ENCODE measurements around the gene NDUFAF8. TPM values are rescaled to one million over a fixed set of nuclear protein-coding genes. Genes with fewer than 3 reads are reported as not detected.
A peak's percentile ranks its signal among the peaks of the same experiment; 100 is the strongest.

The NDUFAF8 gene
- total RNA-seq, 1 donor from 2014 or later, result 73.6 TPM

DNA sequence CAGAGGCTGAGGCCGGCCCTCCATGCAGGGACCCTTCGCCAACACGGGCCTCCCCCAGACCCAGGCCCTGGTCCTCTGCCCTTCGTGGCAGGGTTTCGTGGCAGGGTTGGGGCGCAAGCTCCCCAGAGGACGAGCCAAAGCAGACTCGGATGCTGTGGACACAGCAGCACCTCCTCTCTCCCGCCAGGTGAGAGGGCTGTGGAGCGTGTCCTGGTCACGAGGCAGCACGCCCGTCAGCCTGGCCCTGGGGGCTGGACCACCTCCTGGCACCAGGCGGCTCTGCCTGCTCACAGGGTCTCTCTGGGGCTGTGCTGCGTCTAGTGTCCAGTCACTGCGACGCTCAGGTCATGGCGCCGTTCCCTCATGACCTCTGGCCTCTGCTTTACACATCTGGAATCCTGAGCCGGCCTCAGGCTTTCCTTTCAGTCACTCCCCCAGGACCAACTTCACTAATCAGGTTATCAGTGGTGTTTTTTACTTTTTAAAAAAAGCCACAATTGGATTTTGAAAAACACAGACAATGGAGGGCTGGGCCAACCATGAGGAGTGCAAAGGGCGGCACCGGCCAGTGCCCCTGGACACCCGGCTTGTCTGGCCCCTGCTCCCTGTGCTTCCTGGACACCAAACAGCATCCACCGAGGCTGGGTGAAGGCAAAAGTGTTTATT, 5.4 kb downstream of the NDUFAF8 start:
- Mint-ChIP-seq H3K36me3 (ENCODE audit: low read depth) (peaks cover 31% of the 10 kb centered on the region), H3K4me3 (no peak overlapping the region), H3K9me3 (no peaks in the 10 kb centered on the region), H3K4me1 (peaks cover 11% of the 10 kb centered on the region), H3K27me3 (no peaks in the 10 kb centered on the region), H3K27ac (peak overlapping the region; percentile 45)
- no peak for DNase-seq
- intact Hi-C loops (cut with micrococcal nuclease), result loop anchor here (5.0 to 10.0 kb wide), 2 partner anchors 142 to 220 kb away; no protein-coding TSS in a partner anchor

GRCh38 chr17:81245024-81245664, 6.0 kb downstream of the NDUFAF8 start:
- DNase-seq, result no peak
- Mint-ChIP-seq H3K9me3 (no peaks in the 10 kb centered on the region), H3K4me1 (peaks cover 10% of the 10 kb centered on the region), H3K27ac (peak overlapping the region; percentile 45), H3K36me3 (ENCODE audit: low read depth) (peaks cover 29% of the 10 kb centered on the region), H3K27me3 (no peaks in the 10 kb centered on the region), H3K4me3 (no peak overlapping the region)
- intact Hi-C loops (cut with micrococcal nuclease), result loop anchor here (10.0 kb wide), 1 partner anchor 220 kb away; no protein-coding TSS in a partner anchor

- Mint-ChIP-seq H3K36me3 (ENCODE audit: low read depth) (peaks cover 24% of the 10 kb centered on the region), H3K4me1 (peaks cover 6% of the 10 kb centered on the region), H3K27me3 (no peaks in the 10 kb centered on the region), H3K27ac (no peak overlapping the region), H3K4me3 (no peak overlapping the region), H3K9me3 (no peaks in the 10 kb centered on the region)
- intact Hi-C loops (cut with micrococcal nuclease), result loop anchor here (10.0 kb wide), 1 partner anchor 221 kb away; no protein-coding TSS in a partner anchor
- no peak for DNase-seq
Measured at GRCh38 chr17:81245665-81246342, 6.7 kb downstream of the NDUFAF8 start.

GRCh38 chr17:81246343-81246670, 7.2 kb downstream of the NDUFAF8 start:
- Mint-ChIP-seq H3K9me3 (no peaks in the 10 kb centered on the region), H3K27ac (no peak overlapping the region), H3K4me3 (no peak overlapping the region), H3K36me3 (ENCODE audit: low read depth) (peaks cover 19% of the 10 kb centered on the region), H3K27me3 (no peaks in the 10 kb centered on the region), H3K4me1 (peaks cover 3% of the 10 kb centered on the region)
- intact Hi-C loops (cut with micrococcal nuclease), result loop anchor here (10.0 kb wide), 1 partner anchor 222 kb away; no protein-coding TSS in a partner anchor
- no peak for DNase-seq

DNA sequence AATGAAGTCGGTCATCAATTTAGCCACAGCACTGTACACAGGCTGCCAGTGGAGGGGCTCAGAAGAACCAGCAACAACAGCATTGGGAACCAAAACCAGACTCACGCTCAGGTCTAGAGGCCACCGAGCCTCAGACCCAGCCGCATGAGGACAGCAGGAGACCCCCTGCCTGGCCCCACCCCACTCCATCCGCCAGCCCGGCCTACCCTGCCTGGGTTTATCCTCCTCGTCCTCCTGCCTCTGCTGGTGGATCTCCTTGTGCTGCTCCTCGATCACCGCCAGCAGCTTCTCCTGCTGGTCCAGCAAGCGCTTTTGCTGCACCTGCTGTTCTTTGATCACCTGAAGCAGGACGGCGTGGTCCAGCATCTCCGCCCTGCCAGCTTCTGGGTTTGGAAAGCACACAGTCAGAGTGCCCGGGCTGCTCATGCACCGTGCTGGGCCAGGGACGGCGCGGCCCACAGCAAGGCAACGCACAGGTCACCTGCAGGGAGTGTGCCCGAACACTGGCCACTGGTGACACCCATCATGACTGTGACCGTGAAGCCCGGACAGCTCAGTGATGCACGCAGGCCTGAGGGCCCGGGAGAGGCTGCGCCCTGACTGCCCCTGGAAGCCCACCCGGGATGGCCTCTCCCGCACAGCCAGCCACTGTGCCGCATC, 7.7 kb downstream of the NDUFAF8 start:
- H3K9me3 Mint-ChIP-seq, result no peaks in the 10 kb centered on the region
- H3K4me1 Mint-ChIP-seq, result peaks cover 3% of the 10 kb centered on the region
- H3K36me3 Mint-ChIP-seq (ENCODE audit: low read depth), result peaks cover 15% of the 10 kb centered on the region
- no peak for DNase-seq
- H3K27ac Mint-ChIP-seq, result no peak overlapping the region
- no peaks in the 10 kb centered on the region for H3K27me3 Mint-ChIP-seq
- intact Hi-C loops (cut with micrococcal nuclease), result loop anchor here (10.0 kb wide), 1 partner anchor 222 kb away; no protein-coding TSS in a partner anchor
- H3K4me3 Mint-ChIP-seq, result no peak overlapping the region

DNA sequence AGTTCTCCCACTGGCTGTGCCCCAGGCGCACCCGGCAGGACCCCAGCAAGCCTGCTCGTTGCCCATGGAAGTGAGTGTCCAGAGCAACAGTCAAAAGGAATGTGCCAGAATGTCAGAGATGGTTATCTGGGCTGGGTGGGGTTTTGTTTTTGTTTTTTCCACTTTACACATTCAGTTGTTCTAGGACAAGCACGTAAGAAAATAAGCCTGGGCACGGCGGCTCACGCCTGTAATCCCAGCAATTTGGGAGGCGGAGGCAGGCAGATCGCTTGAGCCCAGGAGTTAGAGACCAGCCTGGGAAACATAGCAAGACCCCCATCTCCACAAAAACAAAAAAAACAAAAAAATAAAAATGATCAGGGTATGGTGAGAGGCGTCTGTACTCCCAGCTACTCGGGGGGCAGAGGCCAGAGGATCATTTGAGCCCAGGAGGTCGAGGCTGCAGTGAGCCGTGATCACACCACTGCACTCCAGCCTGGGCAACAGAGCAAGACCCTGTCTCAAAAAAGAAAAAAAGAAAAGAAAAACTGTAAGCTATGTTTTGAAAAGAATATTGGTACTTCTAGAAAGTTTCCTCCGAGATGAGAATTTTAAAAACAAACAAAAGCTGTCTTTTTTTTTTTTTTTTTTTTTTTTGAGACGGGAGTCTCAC, 8.3 kb downstream of the NDUFAF8 start:
- Mint-ChIP-seq H3K9me3 (no peaks in the 10 kb centered on the region), H3K4me3 (no peak overlapping the region), H3K27ac (no peak overlapping the region), H3K4me1 (no peaks in the 10 kb centered on the region), H3K36me3 (ENCODE audit: low read depth) (peaks cover 13% of the 10 kb centered on the region), H3K27me3 (no peaks in the 10 kb centered on the region)
- intact Hi-C loops (cut with micrococcal nuclease), result loop anchor here (10.0 kb wide), 1 partner anchor 223 kb away; no protein-coding TSS in a partner anchor
- no peak for DNase-seq

- H3K36me3 Mint-ChIP-seq (ENCODE audit: low read depth), result peaks cover 22% of the 10 kb centered on the region
- no peaks in the 10 kb centered on the region for H3K9me3 Mint-ChIP-seq
- H3K4me1 Mint-ChIP-seq, result peaks cover 6% of the 10 kb centered on the region
- intact Hi-C loops (cut with micrococcal nuclease), result loop anchor here (10.0 kb wide), 1 partner anchor 224 kb away; no protein-coding TSS in a partner anchor
- H3K27me3 Mint-ChIP-seq, result no peaks in the 10 kb centered on the region
- H3K4me3 Mint-ChIP-seq, result no peak overlapping the region
- DNase-seq, result no peak
- no peak overlapping the region for H3K27ac Mint-ChIP-seq
Measured at GRCh38 chr17:81248649-81249048, 9.5 kb downstream of the NDUFAF8 start.

DNA sequence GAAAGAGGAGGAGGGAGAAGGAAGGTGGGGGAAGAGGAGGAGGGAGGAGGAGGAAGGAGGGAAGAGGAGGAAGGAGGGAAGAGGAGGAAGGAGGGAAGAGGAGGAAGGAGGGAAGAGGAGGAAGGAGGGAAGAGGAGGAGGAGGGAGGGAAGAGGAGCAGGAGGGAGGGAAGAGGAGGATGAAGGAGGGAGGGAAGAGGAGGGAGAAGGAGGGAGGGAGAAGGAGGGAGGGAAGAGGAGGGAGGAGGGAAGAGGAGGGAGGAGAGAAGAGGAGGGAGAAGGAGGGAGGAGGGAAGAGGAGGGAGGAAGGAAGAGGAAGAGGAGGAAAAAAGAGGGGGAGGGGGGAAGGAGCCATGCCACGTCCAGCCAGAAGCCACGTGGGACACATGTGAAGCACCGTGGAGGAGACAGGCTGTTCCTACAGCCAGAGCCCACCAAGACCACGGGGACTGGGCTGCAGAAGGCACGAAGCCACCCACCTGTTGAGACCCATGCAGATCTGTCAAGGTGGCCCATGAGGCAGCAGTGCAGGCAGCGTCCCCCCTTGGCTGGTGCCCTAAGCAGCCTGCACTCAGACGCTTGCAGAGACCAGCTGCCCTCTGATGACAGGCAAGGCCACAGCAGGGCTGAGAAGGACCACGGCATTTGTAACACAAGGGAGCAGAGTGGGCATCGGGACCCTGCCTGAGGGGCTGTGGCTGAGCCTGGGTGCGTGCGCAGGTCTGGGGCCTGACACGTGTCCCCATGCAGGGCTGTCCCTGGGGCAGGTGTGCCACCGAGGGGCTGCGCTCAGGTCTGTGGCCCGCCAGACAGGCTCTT, 10.3 kb downstream of the NDUFAF8 start:
- Mint-ChIP-seq H3K4me3 (no peak overlapping the region), H3K9me3 (no peaks in the 10 kb centered on the region), H3K27me3 (no peaks in the 10 kb centered on the region), H3K4me1 (peaks cover 10% of the 10 kb centered on the region), H3K27ac (no peak overlapping the region), H3K36me3 (ENCODE audit: low read depth) (peaks cover 23% of the 10 kb centered on the region)
- DNase-seq, result no peak
- intact Hi-C loops (cut with micrococcal nuclease), result loop anchor here (5.0 to 10.0 kb wide), 4 partner anchors 75 to 303 kb away; partner anchors contain the start of gene FAAP100

DNA sequence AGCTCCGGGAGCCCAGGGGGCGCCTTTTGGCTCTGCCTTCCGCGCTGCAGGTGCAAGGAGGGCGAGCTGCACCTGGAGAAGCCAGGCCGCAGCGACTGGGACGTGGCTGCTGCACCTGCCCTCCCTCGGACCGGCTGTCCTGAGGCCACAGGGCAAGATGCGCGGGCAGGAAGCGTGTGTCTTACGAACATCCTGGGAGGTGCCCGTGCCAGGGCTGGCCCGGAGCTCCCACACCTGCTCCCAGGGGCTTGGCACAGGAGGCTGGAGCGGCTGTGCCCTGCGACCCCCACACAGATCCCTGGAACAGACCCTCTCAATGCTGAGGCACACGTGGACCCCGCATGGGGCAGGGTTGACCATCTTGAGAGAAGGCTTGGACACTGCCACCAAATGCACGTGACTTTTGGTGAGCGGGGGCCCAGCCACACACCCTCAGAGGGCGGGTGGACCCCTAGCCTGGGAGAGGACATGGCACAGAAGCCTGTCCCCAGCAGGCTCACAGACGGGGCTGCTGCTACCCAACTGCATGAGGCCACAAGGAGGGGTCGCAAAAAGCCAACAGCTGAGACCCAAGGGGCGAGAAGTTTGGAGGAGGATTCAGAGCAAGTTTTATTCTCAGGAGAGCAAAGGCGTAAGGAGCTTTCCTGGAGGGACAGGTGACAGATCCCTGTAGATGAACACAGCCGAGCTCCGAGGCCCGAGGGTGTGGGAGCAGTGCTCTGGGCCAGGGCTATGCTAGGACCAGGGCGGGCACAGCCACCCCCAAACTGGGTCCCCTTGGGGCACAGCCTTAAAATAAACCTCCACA, 11.4 kb downstream of the NDUFAF8 start:
- H3K27ac Mint-ChIP-seq, result no peak overlapping the region
- H3K27me3 Mint-ChIP-seq, result no peaks in the 10 kb centered on the region
- DNase-seq, result no peak
- peaks cover 18% of the 10 kb centered on the region for H3K36me3 Mint-ChIP-seq (ENCODE audit: low read depth)
- no peaks in the 10 kb centered on the region for H3K9me3 Mint-ChIP-seq
- peaks cover 10% of the 10 kb centered on the region for H3K4me1 Mint-ChIP-seq
- H3K4me3 Mint-ChIP-seq, result no peak overlapping the region
- intact Hi-C loops (cut with micrococcal nuclease), result loop anchor here (5.0 to 10.0 kb wide), 3 partner anchors 74 to 302 kb away; partner anchors contain the start of gene FAAP100

DNA sequence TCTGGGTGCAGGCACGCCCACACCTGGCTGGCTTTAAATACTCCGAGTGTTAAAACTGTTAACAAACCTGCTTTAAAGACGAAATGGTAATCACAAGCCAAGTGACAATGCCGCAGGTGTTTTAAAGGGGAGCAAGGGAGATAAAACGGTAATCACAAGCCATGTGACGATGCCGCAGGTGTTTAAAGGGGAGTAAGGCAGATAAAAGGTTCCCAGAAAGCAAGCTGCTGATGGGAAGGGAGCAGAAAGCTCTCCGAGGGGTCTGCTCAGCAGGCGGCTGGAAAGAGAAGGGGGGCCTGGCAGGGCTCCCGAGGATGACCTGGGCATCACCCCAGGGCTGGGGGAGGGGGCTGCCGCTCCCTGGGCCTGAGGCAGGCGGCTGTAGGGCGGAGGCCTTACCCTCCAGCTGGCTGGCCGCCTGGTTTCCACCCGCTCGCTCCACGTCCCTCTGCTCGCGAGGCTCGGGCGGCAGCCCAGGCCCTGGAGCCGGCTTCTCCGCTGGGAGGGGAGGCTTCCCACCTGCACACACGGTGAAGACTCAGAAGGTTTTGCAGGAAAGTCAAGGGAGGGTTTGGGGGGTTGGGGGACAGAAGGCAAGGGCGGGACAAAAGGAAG, 12.1 kb downstream of the NDUFAF8 start:
- no peaks in the 10 kb centered on the region for H3K9me3 Mint-ChIP-seq
- no peak overlapping the region for H3K27ac Mint-ChIP-seq
- H3K4me1 Mint-ChIP-seq, result peaks cover 10% of the 10 kb centered on the region
- no peak overlapping the region for H3K4me3 Mint-ChIP-seq
- H3K27me3 Mint-ChIP-seq, result no peaks in the 10 kb centered on the region
- H3K36me3 Mint-ChIP-seq (ENCODE audit: low read depth), result peaks cover 18% of the 10 kb centered on the region
- no peak for DNase-seq
- intact Hi-C loops (cut with micrococcal nuclease), result loop anchor here (5.0 to 10.0 kb wide), 3 partner anchors 74 to 301 kb away; partner anchors contain the start of gene FAAP100

DNA sequence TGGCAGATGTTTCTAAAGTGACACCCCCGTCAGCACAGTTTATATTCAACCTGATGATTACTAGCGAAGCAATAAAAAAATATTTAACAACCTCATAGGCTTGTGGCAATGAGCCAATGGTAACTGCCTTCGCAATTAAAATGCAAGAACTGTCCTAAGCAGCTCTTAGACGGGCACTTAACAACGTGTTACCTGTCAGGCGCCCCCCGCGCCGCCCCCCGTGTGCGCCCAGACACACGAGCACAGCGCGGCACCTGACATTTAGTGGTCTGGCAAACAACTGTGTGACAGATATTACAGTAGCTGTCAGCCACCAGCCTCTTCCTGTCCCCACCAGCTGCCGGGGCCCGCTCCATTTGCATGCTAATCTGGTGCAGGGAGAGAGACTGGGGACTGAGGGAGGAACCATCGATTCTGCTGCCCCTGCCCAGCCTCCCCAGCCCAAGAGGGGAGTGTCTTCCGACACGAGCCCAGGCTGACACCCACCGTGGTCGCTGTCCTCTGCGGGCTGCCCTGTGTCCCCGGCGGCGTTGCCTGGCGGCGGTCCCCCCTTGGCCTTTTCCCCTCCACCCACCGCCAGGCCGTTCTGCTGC, 12.7 kb downstream of the NDUFAF8 start:
- Mint-ChIP-seq H3K4me1 (peaks cover 10% of the 10 kb centered on the region), H3K36me3 (ENCODE audit: low read depth) (peaks cover 17% of the 10 kb centered on the region), H3K27ac (no peak overlapping the region), H3K9me3 (no peaks in the 10 kb centered on the region), H3K27me3 (no peaks in the 10 kb centered on the region), H3K4me3 (no peak overlapping the region)
- no peak for DNase-seq
- intact Hi-C loops (cut with micrococcal nuclease), result loop anchor here (5.0 to 10.0 kb wide), 3 partner anchors 73 to 300 kb away; partner anchors contain the start of gene FAAP100
